NCI-H748 (cell line): ENCODE data around the gene NRG2.
A peak's percentile ranks its signal among the peaks of the same experiment; 100 is the strongest.

Experiments used
- DNase-seq: peaks from one replicate; lab custom pipeline; 2025; ENCODE audit not compliant: unreplicated experiment; lab: John Stamatoyannopoulos, UW

Gene NRG2

GRCh38 chr5:139845846-139846681, 197.0 kb downstream of the NRG2 start:
- no peak for DNase-seq

DNA sequence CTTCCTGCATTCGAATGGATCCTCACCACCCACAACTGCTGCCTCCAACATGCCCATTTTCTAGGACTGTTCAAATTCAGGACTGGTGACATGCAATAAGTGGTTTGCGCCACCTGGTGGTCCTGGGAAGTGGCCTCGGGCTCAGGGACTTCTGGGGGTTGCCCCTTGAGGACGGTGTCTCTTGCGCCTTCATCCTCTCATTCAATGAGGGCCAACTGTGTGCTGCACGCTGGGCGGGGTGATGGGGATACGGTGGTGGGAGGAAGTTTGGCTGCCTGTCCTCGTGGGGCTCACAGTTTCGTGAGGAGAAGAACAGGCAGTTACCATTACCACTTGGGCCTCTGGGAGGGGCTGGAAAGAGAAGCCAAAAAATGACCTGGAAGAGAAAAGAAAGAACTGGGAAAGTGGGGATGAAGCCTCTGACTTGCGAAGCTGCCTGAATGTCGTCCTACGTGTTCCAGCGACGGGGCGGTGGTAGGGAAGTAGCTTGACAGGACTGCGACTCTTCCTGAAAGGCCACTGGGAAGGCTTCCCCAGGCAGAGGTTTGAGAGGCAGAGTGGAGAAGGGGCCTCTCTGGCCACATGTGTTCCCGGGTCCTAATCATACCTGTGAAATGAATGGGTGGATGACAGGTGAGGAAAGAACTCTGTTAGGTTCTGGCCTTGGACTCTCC, 198.5 kb downstream of the NRG2 start:
- peak; percentile 34 for DNase-seq

DNA sequence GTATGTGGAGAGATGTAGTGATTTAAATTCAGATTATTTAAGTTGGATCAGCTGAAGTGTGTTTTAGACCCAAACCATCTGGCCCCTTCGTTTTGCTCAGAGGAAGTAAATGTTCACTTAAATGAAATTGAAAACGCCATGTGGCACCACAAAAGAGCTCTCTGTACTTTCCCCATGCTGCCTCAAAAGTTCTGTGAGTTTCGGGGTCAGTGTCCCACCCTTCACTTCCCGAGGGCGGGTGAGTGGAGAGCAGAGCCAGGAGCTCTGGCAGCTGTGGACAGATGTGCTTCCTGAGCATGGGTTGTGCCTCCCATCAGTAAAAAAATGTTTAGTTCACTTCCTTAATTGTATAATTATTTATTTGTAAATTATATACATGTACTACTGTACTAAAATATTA, 199.1 kb downstream of the NRG2 start:
- no peak for DNase-seq

- no peak for DNase-seq
Measured at GRCh38 chr5:139842321-139842720, 200.8 kb downstream of the NRG2 start.

- no peak for DNase-seq
Measured at GRCh38 chr5:139841549-139841948, 201.6 kb downstream of the NRG2 start.

- no peak for DNase-seq
Measured at GRCh38 chr5:139839918-139840317, 203.2 kb downstream of the NRG2 start.

GRCh38 chr5:139839232-139839815, 203.8 kb downstream of the NRG2 start:
- no peak for DNase-seq

DNA sequence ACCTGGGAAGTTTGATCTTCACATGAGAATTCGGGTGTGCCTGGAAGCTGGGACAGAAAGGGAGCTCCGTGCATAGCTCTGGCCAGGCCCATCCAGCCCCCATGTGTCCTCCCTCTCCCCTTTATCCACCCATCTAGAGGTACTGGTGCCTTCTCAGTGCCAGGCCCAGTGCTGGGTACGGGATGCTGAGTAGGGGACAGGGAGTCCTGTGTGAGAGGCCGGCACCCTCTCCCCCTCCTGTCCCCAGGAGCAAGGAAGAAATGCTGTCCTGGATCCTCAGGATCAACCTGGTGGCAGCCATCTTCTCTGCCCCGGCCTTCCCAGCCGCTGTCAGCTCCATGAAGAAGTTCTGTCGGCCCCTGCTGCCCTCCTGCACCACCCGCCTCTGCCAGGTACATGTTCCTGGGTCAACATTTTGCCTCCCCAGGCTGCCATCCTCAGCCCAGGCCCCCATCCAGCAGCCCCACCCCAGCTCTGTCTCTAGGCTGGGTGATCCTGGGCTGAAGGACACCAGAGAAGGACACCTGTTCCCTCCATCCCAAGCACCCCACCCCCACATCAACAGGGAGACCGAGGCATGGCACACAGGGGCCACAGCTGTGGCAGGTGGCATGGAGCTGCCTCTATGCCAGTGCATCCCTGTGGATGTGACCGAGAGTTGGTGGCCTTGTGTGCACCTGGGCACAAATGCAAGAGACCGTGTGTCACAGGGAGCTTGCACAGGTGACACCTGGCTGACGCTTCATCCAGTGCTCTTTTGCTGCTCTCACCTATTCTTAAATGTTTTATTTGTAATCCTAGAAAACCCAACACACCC, 204.5 kb downstream of the NRG2 start:
- DNase-seq = no peak

GRCh38 chr5:139837711-139838380, 205.3 kb downstream of the NRG2 start:
- no peak for DNase-seq

DNA sequence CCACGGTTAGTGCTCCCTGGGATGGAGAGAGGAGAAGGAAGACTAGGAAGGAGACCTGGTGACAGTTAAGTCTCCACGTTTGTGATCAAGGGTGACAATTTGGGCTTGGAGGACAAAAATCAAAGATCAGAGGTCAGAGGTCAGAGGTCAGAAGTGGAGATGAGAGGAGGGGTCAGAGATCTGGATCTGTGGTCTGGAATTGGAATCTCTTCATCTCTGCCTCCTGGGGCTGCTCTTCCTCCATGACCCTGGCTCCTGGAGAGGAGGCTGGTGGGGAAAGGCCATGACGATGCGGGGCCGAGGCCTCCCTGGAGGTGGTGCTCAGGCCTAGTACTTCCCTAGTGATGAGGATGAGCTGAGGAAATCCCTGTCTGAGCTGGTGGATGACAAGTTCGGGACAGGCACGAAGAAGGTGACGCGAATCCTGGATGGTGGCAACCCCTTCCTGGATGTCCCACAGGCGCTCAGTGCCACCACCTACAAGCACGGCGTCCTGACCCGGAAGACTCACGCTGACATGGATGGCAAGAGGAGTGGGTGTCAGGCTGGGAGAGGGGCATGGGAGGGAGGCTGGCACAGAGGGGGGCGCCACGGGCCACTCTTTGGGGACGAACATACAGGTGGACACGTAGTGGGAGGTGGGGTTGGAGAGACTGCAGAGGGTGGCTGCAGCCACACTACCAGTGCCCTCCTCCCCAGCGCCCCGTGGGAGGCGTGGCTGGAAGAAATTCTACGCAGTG, 206.5 kb downstream of the NRG2 start:
- DNase-seq = no peak

DNA sequence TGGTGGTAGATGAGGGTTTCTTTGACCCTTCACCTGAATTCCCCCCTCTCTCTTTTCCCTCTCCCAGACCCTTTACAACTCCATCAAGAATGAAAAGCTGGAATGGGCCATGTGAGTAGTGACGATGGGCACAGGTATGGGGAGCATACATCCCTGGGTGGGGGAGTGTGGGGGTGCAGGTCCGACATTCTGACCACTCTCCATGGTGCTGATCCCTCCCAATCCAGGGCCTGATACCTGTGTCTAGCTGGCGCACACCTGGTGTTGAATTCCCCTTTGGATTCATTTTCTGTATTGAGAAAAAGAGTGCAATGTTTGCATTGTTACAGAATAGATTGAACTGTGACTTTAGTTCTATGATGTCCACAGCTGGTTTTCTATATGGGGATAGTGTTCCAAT, 207.4 kb downstream of the NRG2 start:
- DNase-seq = no peak

GRCh38 chr5:139833525-139833924, 209.6 kb downstream of the NRG2 start:
- no peak for DNase-seq

DNA sequence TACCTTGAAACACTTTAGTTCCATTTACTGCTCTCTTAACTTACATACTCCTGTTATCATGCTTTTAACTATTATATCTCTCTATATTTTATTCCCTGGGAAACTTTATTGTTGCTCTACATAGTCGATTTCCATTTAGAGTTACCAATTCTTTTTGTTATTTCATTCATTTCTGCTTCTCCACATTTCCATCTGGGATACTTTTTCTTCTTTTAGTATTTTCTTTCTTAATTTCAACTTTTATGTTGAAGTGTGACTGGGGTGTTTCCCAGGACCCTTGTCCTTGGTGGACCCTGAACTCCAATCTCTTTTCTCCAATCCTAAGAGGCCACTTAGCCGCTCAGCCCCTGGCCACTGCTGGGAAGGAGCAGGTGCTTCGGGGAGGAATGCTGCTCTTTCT, 211.5 kb downstream of the NRG2 start:
- DNase-seq = no peak

GRCh38 chr5:139829471-139829870, 213.6 kb downstream of the NRG2 start:
- no peak for DNase-seq

DNA sequence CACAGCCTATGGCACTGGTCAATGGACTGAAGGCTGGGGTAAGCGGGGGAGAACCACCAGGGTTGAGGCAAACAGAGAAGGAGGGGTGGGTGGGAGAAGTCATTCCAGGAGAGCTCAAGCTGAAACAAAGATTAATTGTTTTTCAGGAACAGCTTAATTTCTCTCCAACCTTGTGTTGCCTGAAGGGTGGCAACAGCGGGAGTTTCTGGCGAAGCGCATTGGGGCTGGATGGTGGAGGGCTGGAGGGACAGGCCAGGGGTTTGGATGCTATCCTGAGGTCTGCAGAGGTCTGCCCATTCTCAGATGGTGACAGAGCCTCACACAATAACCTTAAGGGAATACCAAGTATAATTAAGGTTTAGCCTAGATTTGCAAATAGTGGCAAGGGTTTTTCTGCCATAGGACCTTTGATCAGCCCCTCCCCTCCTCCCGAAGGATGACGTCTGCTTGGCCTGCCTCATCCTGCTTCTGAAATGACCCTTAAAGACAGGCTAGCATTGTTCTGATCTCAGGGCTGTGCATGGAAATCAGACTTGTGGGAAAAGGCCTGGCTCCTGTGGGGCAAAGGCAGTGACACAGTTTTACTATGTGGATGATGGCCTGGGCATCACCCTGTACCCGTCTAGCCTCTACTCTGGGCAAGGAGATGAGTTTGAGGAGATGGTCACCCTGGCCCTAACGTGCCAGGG, 214.7 kb downstream of the NRG2 start:
- DNase-seq = no peak

DNA sequence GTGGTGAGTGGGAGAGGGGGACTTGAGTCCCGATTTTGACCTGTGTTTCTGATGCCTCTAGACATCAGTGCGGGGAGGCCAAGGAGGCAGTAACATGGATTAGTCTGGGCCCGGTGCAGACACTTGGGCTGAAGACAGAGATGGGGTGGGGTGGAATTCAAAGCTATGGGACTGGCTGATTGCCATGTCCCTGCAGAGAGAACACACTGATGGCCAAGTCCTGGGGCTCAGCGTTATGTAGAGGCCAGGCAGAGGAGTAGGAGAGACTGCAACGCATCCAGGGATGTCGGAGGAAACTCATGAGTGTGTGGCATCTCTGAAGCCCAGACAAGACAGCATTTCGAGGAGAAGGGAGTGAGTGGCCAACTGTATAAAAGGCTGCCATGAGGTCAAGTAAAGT, 217.4 kb downstream of the NRG2 start:
- no peak for DNase-seq

GRCh38 chr5:139823757-139824355, 219.2 kb downstream of the NRG2 start:
- no peak for DNase-seq

DNA sequence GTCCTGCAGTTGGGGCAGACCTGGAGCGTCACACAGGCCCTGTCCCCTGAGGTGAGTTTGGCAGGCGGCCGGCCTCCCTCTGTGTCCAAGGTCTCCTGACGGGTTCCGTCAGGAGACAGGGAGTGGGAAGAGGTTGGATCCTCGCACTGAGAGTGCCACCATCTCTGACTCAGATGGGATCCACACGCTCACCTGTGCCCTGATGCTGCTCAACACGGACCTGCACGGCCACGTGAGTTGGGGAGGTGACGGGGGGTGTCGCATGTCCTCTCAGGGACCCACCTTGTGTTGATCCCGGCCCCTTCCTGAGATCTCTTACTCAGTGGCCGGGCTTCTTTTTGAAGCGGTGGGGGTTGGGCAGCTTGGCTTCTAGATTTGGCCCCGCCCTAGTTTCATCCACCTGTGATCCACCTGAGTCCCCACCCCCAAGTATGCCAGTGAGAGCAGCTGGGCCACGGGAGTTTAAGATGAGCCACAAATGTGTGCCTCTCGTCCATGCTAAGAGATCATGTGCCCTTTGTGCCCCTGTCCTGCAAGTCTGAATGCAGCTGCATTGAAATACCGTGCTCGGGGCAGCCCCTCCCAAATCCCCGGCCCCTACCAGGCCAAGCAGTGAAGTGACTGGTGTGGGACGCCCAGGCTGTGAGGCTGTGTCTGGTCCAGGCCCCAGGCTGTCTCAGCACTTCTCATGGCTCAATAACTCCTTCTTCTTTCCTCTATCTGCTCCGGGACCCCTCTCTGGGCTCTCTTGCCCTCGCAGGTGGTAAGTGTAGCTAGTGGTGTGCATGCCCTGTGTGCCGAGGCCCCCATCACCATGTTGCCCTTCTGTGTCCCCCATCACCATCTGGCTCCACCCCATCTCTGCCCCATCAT, 220.3 kb downstream of the NRG2 start:
- DNase-seq = no peak
